Adrenal gland (tissue), 5 donors: Measurements from ENCODE around the gene HS3ST3A1.

Source experiments
- CTCF ChIP-seq, 6 experiments: fragments of 450-650 bp in 4 of 6; fragments of 200-600 bp in 2 of 6; sonication (generic) in 1 of 6; IDR thresholded peaks; 1 replicate in 5 of 6; 2 replicates in 1 of 6; pipeline versions ENCODE4 v1.5.1 to v1.8.0; 2016 to 2021; ENCODE audit warnings: antibody characterized with exemption in 6 of 6, mild to moderate bottlenecking in 2 of 6, moderate library complexity in 1 of 6
- POLR2A ChIP-seq, 2 donors: fragments of 450-650 bp; IDR thresholded peaks; one replicate each; pipeline ENCODE4 v1.6.1; 2017; ENCODE audit warnings: antibody characterized with exemption in 2 of 2, mild to moderate bottlenecking in 2 of 2, moderate library complexity in 1 of 2
- donor health status: DM: no; HTN: no; CAD: no.

GRCh38 chr17:13550291-13550690 is 51.4 kb downstream of the HS3ST3A1 start:
- TF ChIP-seq CTCF (IDR thresholded peaks at IDR 0.05), result no peak
- TF ChIP-seq POLR2A (IDR thresholded peaks at IDR 0.05), result no peak
